Cardiac muscle cell (in vitro differentiated cells and primary cell): ENCODE measurements around the gene CCDC120. TPM values are rescaled to one million over a fixed set of nuclear protein-coding genes. Genes with fewer than 3 reads are reported as not detected.

Source experiments
- DNase-seq, 2 donors: peaks; one replicate each; pipeline versions ENCODE4 v3.0.0 to v3.0.0-alpha.2; 2010 to 2017; ENCODE audit warnings: low read depth in 1 of 2, low spot score in 1 of 2
- H3K27ac ChIP-seq: fragments of 200-600 bp; sonication (generic); 2 replicates; pipeline ENCODE4 v1.5.1; 2016
- H3K27me3 ChIP-seq: fragments of 200-600 bp; sonication (generic); 2 replicates; pipeline ENCODE4 v1.6.0; 2016; ENCODE audit warnings: control low read depth
- H3K36me3 ChIP-seq: fragments of 200-600 bp; sonication (generic); 2 replicates; pipeline ENCODE4 v1.5.1; 2016; ENCODE audit warnings: control low read depth
- H3K4me1 ChIP-seq: fragments of 200-600 bp; sonication (generic); 2 replicates; pipeline ENCODE4 v1.8.1; 2017; ENCODE audit warnings: low read depth, mild to moderate bottlenecking, mixed run types
- H3K4me3 ChIP-seq: fragments of 200-600 bp; sonication (generic); 2 replicates; pipeline ENCODE4 v1.5.1; 2016; ENCODE audit warnings: mild to moderate bottlenecking
- H3K9me3 ChIP-seq: fragments of 200-600 bp; sonication (generic); 2 replicates; pipeline ENCODE4 v1.5.1; 2017; ENCODE audit warnings: low read depth, mild to moderate bottlenecking, control low read depth
- polyA plus RNA-seq: library from polyadenylated mRNA; unstranded; fragments of >200 nt; fragmentation: Nextera tagmentation; extraction: Ambion mirVana; gene quantifications from 2 replicates; pipeline ENCODE4 v1.2.1, GENCODE V29; 2016
- total RNA-seq: library from RNA; depleted of rRNA; stranded (reverse); fragments of >200 nt; gene quantifications from 2 replicates; pipeline ENCODE4 v1.2.3, GENCODE V29; 2016
- TF ChIP-seq, protein P1 (sequence below): IDR thresholded peaks from 2 replicates; pipeline ENCODE4 v1.5.1; 2012; ENCODE audit warnings: low read depth, mild to moderate bottlenecking, low read length

CCDC120 gene
- total and polyA plus RNA-seq, 2 experiments from 2014 or later = 5.4 to 7.8 TPM

DNA sequence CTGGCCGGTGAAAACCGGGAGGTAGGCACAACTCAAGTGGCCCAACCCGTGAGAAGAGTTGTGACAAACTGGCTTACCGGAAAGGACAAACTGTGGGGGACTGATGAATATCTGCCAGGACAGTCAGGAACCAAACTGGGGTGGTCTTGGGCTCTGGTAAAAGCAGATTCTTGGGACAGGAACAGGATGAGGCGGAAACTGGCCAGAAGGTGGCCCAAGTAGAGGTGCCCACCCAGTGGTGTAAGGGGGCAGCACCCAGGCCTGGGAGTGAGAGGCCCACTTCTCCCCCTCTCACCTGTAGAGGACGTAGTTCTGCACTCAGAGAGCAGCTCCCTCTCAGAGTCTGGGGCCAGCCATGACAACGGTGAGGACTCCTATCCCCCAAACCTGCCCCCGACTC is 5.9 kb downstream of the CCDC120 start:
- TF ChIP-seq, protein P1, sequence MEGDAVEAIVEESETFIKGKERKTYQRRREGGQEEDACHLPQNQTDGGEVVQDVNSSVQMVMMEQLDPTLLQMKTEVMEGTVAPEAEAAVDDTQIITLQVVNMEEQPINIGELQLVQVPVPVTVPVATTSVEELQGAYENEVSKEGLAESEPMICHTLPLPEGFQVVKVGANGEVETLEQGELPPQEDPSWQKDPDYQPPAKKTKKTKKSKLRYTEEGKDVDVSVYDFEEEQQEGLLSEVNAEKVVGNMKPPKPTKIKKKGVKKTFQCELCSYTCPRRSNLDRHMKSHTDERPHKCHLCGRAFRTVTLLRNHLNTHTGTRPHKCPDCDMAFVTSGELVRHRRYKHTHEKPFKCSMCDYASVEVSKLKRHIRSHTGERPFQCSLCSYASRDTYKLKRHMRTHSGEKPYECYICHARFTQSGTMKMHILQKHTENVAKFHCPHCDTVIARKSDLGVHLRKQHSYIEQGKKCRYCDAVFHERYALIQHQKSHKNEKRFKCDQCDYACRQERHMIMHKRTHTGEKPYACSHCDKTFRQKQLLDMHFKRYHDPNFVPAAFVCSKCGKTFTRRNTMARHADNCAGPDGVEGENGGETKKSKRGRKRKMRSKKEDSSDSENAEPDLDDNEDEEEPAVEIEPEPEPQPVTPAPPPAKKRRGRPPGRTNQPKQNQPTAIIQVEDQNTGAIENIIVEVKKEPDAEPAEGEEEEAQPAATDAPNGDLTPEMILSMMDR = no peak
- Histone ChIP-seq H3K4me1 (no peaks in the 10 kb centered on the region), H3K27me3 (no peaks in the 10 kb centered on the region), H3K36me3 (no peaks in the 10 kb centered on the region), H3K4me3 (no peak overlapping the region), H3K27ac (no peak overlapping the region), H3K9me3 (no peaks in the 10 kb centered on the region)
- no peak for DNase-seq

DNA sequence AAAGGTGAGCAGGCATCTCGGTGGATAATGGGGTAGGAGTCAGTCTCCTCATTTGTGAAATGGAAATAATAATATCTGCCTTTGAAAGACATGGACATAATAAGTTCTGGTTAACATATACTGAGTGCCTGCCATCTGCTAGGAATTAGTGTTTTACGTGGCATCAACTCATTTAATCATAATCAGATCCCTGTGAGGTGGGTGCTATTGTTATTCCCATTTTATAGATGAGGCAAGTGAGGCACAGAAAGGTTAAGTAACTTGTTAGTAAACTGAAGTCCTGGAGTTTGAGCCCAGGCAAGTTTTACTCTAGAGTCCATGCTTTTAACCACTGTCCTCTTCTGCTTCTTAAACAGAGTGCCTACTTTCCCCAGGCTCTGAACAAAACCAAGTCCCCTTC is 7.5 kb downstream of the CCDC120 start:
- DNase-seq = no peak
- TF ChIP-seq, protein P1 = no peak

GRCh38 chrX:49066690-49067089 is 7.9 kb downstream of the CCDC120 start:
- DNase-seq = no peak
- H3K36me3 ChIP-seq = no peaks in the 10 kb centered on the region
- no peaks in the 10 kb centered on the region for H3K27me3 ChIP-seq
- no peak overlapping the region for H3K4me3 ChIP-seq
- H3K9me3 ChIP-seq = no peaks in the 10 kb centered on the region
- H3K27ac ChIP-seq = no peak overlapping the region
- TF ChIP-seq, protein P1 = no peak
- H3K4me1 ChIP-seq = no peaks in the 10 kb centered on the region

More for the DNA sequence above, 7.5 kb downstream of the CCDC120 start:
- no peaks in the 10 kb centered on the region for H3K27me3 ChIP-seq
- H3K9me3 ChIP-seq = no peaks in the 10 kb centered on the region
- H3K4me1 ChIP-seq = no peaks in the 10 kb centered on the region
- no peaks in the 10 kb centered on the region for H3K36me3 ChIP-seq
- H3K4me3 ChIP-seq = no peak overlapping the region
- no peak overlapping the region for H3K27ac ChIP-seq

GRCh38 chrX:49067285-49068120 is 8.7 kb downstream of the CCDC120 start:
- H3K27me3 ChIP-seq = no peaks in the 10 kb centered on the region
- TF ChIP-seq, protein P1 = no peak
- H3K36me3 ChIP-seq = no peaks in the 10 kb centered on the region
- DNase-seq = no peak
- no peak overlapping the region for H3K27ac ChIP-seq
- H3K9me3 ChIP-seq = no peaks in the 10 kb centered on the region
- no peak overlapping the region for H3K4me3 ChIP-seq
- H3K4me1 ChIP-seq = no peaks in the 10 kb centered on the region

DNA sequence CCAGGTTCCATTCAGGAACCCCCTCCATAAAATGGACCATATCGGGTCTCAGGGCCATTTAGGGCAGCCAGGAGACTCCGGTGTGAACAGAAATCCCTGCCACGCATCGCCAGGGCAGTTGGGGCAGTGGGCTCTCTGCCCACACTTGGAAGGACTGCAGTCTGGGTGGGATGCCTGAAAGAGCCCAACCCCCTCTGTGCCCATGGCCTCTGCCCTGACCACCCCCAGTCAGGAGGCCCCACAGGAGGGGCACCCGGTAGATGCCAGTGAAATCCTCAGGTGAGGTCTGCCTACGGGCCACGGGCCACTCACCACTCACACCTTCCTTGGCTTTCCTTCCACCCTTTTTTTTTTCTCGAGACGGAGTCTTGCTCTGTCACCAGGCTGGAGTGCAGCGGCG is 10.2 kb downstream of the CCDC120 start:
- no peak for DNase-seq
- H3K4me1 ChIP-seq = no peaks in the 10 kb centered on the region
- H3K4me3 ChIP-seq = no peak overlapping the region
- H3K27me3 ChIP-seq = no peaks in the 10 kb centered on the region
- no peak overlapping the region for H3K27ac ChIP-seq
- TF ChIP-seq, protein P1 = no peak
- H3K9me3 ChIP-seq = no peaks in the 10 kb centered on the region
- H3K36me3 ChIP-seq = no peaks in the 10 kb centered on the region
